Cardiac muscle cell (in vitro differentiated cells and primary cell): Measurements from ENCODE around the gene NR3C1. TPM values are rescaled to one million over a fixed set of nuclear protein-coding genes. Genes with fewer than 3 reads are reported as not detected.

Experiments used
- DNase-seq, 2 donors: peaks; one replicate each; pipeline versions ENCODE4 v3.0.0 to v3.0.0-alpha.2; 2010 to 2017; ENCODE audit warnings: low read depth in 1 of 2, low spot score in 1 of 2
- H3K27ac ChIP-seq: fragments of 200-600 bp; sonication (generic); 2 replicates; pipeline ENCODE4 v1.5.1; 2016
- H3K27me3 ChIP-seq: fragments of 200-600 bp; sonication (generic); 2 replicates; pipeline ENCODE4 v1.6.0; 2016; ENCODE audit warnings: control low read depth
- H3K36me3 ChIP-seq: fragments of 200-600 bp; sonication (generic); 2 replicates; pipeline ENCODE4 v1.5.1; 2016; ENCODE audit warnings: control low read depth
- H3K4me1 ChIP-seq: fragments of 200-600 bp; sonication (generic); 2 replicates; pipeline ENCODE4 v1.8.1; 2017; ENCODE audit warnings: low read depth, mild to moderate bottlenecking, mixed run types
- H3K4me3 ChIP-seq: fragments of 200-600 bp; sonication (generic); 2 replicates; pipeline ENCODE4 v1.5.1; 2016; ENCODE audit warnings: mild to moderate bottlenecking
- H3K9me3 ChIP-seq: fragments of 200-600 bp; sonication (generic); 2 replicates; pipeline ENCODE4 v1.5.1; 2017; ENCODE audit warnings: low read depth, mild to moderate bottlenecking, control low read depth
- polyA plus RNA-seq: library from polyadenylated mRNA; unstranded; fragments of >200 nt; fragmentation: Nextera tagmentation; extraction: Ambion mirVana; gene quantifications from 2 replicates; pipeline ENCODE4 v1.2.1, GENCODE V29; 2016
- total RNA-seq: library from RNA; depleted of rRNA; stranded (reverse); fragments of >200 nt; gene quantifications from 2 replicates; pipeline ENCODE4 v1.2.3, GENCODE V29; 2016
- TF ChIP-seq, protein P1 (sequence below): IDR thresholded peaks from 2 replicates; pipeline ENCODE4 v1.5.1; 2012; ENCODE audit warnings: low read depth, mild to moderate bottlenecking, low read length

The NR3C1 gene
- total and polyA plus RNA-seq, 2 experiments from 2014 or later: 9.4 to 9.7 TPM

DNA sequence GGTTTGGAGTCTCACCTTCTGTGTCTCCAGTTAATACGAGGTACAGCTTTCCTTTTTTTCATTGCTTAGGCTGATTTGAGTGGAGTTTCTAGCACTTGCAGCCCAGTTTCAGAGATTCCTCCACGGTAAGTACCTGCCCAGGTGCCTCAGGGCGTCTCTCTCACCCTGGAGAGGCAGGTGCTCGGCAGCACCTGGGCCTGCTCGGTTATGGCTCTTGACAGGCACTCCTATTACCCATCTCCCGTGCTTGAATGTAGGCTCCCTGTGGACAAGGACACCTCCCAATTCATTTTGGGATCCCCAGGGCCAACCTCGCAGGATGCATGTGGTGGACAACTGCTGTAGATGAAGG is 144.3 kb downstream of the NR3C1 start:
- DNase-seq: no peak
- TF ChIP-seq, protein P1, sequence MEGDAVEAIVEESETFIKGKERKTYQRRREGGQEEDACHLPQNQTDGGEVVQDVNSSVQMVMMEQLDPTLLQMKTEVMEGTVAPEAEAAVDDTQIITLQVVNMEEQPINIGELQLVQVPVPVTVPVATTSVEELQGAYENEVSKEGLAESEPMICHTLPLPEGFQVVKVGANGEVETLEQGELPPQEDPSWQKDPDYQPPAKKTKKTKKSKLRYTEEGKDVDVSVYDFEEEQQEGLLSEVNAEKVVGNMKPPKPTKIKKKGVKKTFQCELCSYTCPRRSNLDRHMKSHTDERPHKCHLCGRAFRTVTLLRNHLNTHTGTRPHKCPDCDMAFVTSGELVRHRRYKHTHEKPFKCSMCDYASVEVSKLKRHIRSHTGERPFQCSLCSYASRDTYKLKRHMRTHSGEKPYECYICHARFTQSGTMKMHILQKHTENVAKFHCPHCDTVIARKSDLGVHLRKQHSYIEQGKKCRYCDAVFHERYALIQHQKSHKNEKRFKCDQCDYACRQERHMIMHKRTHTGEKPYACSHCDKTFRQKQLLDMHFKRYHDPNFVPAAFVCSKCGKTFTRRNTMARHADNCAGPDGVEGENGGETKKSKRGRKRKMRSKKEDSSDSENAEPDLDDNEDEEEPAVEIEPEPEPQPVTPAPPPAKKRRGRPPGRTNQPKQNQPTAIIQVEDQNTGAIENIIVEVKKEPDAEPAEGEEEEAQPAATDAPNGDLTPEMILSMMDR: no peak
- no peaks in the 10 kb centered on the region for H3K36me3 ChIP-seq
- H3K27me3 ChIP-seq: no peaks in the 10 kb centered on the region
- no peak overlapping the region for H3K27ac ChIP-seq
- H3K4me3 ChIP-seq: no peak overlapping the region
- H3K9me3 ChIP-seq: no peaks in the 10 kb centered on the region
- H3K4me1 ChIP-seq: no peaks in the 10 kb centered on the region

DNA sequence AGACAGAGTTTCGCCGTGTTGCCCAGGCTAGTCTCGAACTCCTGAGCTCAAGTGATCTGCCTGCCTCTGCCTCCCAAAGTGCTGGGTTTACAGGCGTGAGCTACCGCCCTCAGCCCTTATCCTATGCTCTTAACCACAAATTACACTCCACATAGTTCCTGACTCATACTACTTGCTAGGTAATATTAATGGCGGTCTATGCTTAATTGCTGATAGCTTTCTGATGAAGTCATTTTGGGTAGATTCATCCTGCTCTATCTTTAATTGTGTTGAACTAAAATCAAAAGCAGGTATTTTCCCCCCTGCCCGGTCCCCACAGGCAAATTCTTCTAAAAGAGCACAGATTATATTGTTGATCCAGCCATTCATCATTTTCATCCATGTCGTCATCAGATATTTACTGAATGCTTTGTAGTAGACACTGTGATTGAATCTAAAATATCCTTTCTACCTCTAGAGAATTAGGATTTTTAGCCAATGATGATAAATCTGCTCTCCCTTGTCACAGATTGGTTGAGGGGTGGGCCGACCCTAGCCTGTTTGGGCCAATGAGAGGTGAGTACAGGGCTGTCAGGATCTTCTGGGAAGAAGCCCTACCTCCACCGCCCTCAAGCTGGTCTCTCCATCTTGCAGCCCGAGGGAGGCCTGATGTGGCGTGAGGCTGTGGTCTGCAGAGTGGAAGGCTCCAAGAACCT is 144.8 kb downstream of the NR3C1 start:
- H3K4me1 ChIP-seq: no peaks in the 10 kb centered on the region
- no peaks in the 10 kb centered on the region for H3K27me3 ChIP-seq
- TF ChIP-seq, protein P1: no peak
- H3K27ac ChIP-seq: no peak overlapping the region
- DNase-seq: peak in 1 of 2 donors; percentile 37
- no peaks in the 10 kb centered on the region for H3K36me3 ChIP-seq
- H3K4me3 ChIP-seq: no peak overlapping the region
- H3K9me3 ChIP-seq: no peaks in the 10 kb centered on the region

DNA sequence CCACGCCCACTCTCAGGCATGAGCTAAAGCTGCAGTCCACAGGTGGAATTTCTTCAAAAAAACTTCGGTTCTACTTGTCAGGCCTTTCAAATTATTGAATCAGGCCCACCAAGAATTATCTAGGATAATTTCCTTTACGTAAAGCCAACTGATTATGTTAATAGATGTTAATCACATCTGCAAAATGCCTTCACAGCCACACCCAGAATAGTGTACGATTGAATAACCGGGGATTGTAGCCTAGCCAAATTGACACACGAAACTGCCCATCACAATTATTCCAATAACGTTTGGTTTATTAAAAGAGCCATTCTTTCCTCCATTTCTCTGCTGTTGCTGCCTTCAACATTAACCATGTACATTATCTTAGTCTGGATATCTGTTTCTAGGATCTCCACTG is 148.7 kb downstream of the NR3C1 start:
- Histone ChIP-seq H3K4me3 (no peak overlapping the region), H3K36me3 (no peaks in the 10 kb centered on the region), H3K27me3 (no peaks in the 10 kb centered on the region), H3K4me1 (no peaks in the 10 kb centered on the region), H3K27ac (no peak overlapping the region), H3K9me3 (no peaks in the 10 kb centered on the region)
- TF ChIP-seq, protein P1: no peak
- DNase-seq: no peak

DNA sequence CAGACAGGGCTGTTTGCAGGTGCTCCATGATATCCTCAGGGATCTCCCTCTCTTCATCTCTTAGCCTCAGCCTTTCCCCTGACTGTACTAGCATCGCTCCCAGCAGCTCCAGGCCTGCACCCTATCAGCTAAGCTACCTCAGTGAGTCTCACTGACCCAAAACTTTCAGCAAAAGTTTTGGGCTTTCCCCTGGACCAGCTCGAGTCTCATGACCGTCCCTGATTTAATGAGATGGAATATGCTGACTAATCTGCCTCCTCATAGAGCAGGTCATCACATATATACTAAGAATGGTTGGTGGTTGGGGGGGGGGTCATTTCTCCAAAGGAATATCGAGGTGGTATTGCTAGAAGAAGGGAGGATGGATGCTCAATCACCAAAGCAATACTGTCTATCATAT is 151.5 kb downstream of the NR3C1 start:
- DNase-seq: no peak
- H3K27me3 ChIP-seq: no peaks in the 10 kb centered on the region
- TF ChIP-seq, protein P1: no peak

DNA sequence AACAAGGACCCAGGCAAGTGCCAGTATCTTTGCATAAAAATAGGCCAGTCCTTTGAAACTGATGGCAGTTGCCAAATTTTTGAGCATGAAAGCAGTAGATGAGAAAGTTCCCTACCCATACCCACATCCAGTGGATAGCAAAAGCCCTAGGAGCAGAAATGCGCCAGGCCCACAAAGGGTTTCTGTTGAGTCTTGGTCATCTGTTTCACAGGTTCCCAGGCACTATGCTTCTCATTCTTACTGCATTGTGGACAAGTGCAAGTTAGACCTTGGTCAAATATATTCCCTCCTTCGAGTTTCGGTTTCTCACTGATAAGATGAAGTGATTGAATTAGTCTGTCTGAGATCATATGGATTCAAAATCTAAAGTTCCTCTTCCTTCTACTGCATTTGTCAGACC is 152.3 kb downstream of the NR3C1 start:
- no peaks in the 10 kb centered on the region for H3K27me3 ChIP-seq
- no peak for DNase-seq
- H3K36me3 ChIP-seq: no peaks in the 10 kb centered on the region
- H3K4me3 ChIP-seq: no peak overlapping the region
- no peaks in the 10 kb centered on the region for H3K4me1 ChIP-seq
- H3K9me3 ChIP-seq: no peaks in the 10 kb centered on the region
- TF ChIP-seq, protein P1: no peak
- H3K27ac ChIP-seq: no peak overlapping the region

More for the DNA sequence above, 151.5 kb downstream of the NR3C1 start:
- Histone ChIP-seq H3K4me1 (no peaks in the 10 kb centered on the region), H3K36me3 (no peaks in the 10 kb centered on the region), H3K27ac (no peak overlapping the region), H3K9me3 (no peaks in the 10 kb centered on the region), H3K4me3 (no peak overlapping the region)
